Parathyroid adenoma (tissue), 2 donors: Measurements from ENCODE around the gene DSG2.
A peak's percentile ranks its signal among the peaks of the same experiment; 100 is the strongest.
"Not testable (repeated sequence)": the region's sequence is repeated elsewhere in the genome, so short reads cannot be mapped to it uniquely, and the experiment has no call there.

Experiments used
- H2AFZ ChIP-seq: fragments of 300-600 bp; sonication (generic); one replicate; pipeline ENCODE4 v1.7.0; 2017; ENCODE audit warnings: antibody characterized with exemption, mild to moderate bottlenecking
- H3K27ac ChIP-seq: fragments of 300-600 bp; sonication (generic); one replicate; pipeline ENCODE4 v1.7.0; 2017
- H3K27me3 ChIP-seq: fragments of 300-600 bp; sonication (generic); one replicate; pipeline ENCODE4 v1.7.0; 2017; ENCODE audit warnings: low read length; ENCODE audit not compliant: control insufficient read depth, insufficient read depth
- H3K36me3 ChIP-seq: fragments of 300-600 bp; sonication (generic); one replicate; pipeline ENCODE4 v1.7.0; 2017; ENCODE audit warnings: low read length; ENCODE audit not compliant: control insufficient read depth, insufficient read depth
- H3K4me1 ChIP-seq: fragments of 300-600 bp; sonication (generic); one replicate; pipeline ENCODE4 v1.7.0; 2017; ENCODE audit warnings: control low read depth
- H3K4me2 ChIP-seq: fragments of 300-600 bp; sonication (generic); one replicate; pipeline ENCODE4 v1.7.0; 2017; ENCODE audit warnings: low read length
- H3K4me3 ChIP-seq: fragments of 300-600 bp; sonication (generic); one replicate; pipeline ENCODE4 v1.7.0; 2017; ENCODE audit warnings: low read depth, low read length
- H3K79me2 ChIP-seq: fragments of 300-600 bp; sonication (generic); one replicate; pipeline ENCODE4 v1.7.0; 2017; ENCODE audit warnings: control low read depth
- H3K9ac ChIP-seq: fragments of 300-600 bp; sonication (generic); one replicate; pipeline ENCODE4 v1.7.0; 2017; ENCODE audit warnings: mild to moderate bottlenecking
- H3K9me3 ChIP-seq: fragments of 300-600 bp; sonication (generic); one replicate; pipeline ENCODE4 v1.7.0; 2017; ENCODE audit warnings: low read length; ENCODE audit not compliant: control insufficient read depth
- CTCF ChIP-seq: fragments of 300-600 bp; sonication (generic); IDR thresholded peaks from one replicate; pipeline ENCODE4 v1.7.0; 2017; ENCODE audit warnings: antibody characterized with exemption, mild to moderate bottlenecking
- donor health status: primary hyperparathyroidism.

The DSG2 gene

GRCh38 chr18:31504455-31505147, 6.6 kb downstream of the DSG2 start:
- no peaks in the 10 kb centered on the region for H3K9me3 ChIP-seq
- H3K27me3 ChIP-seq = no peaks in the 10 kb centered on the region
- no peak overlapping the region for H3K27ac ChIP-seq
- no peak overlapping the region for H3K4me2 ChIP-seq
- H2AFZ ChIP-seq = no peak overlapping the region
- H3K4me3 ChIP-seq = no peak overlapping the region
- peaks cover 11% of the 10 kb centered on the region for H3K4me1 ChIP-seq
- no peak overlapping the region for H3K9ac ChIP-seq
- peaks cover 49% of the 10 kb centered on the region for H3K79me2 ChIP-seq
- no peak for TF ChIP-seq CTCF
- no peaks in the 10 kb centered on the region for H3K36me3 ChIP-seq

DNA sequence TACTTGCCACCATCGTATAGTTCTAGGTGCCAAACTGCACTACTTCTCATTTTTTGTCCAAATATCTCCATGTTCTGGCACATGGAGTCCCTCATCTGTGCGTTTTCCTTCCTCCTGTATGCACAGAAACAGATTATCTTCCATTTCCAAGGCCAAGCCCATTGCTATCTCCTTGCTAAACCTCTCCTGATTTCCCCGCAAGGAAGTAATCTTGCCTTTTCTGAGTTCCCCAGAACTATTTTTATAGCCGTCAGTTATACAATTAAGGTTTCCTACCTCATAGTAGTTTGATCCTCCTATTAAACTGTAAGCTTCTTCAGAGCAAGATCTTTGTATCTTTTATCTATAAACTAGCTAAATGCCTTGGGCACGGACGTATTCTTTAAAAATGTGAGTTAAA, 7.2 kb downstream of the DSG2 start:
- no peak overlapping the region for H3K9ac ChIP-seq
- H3K4me1 ChIP-seq = peaks cover 11% of the 10 kb centered on the region
- H2AFZ ChIP-seq = no peak overlapping the region
- H3K4me2 ChIP-seq = no peak overlapping the region
- H3K27ac ChIP-seq = no peak overlapping the region
- no peak overlapping the region for H3K4me3 ChIP-seq
- TF ChIP-seq CTCF = no peak
- H3K36me3 ChIP-seq = no peaks in the 10 kb centered on the region
- H3K27me3 ChIP-seq = no peaks in the 10 kb centered on the region
- H3K9me3 ChIP-seq = no peaks in the 10 kb centered on the region
- H3K79me2 ChIP-seq = peaks cover 44% of the 10 kb centered on the region

DNA sequence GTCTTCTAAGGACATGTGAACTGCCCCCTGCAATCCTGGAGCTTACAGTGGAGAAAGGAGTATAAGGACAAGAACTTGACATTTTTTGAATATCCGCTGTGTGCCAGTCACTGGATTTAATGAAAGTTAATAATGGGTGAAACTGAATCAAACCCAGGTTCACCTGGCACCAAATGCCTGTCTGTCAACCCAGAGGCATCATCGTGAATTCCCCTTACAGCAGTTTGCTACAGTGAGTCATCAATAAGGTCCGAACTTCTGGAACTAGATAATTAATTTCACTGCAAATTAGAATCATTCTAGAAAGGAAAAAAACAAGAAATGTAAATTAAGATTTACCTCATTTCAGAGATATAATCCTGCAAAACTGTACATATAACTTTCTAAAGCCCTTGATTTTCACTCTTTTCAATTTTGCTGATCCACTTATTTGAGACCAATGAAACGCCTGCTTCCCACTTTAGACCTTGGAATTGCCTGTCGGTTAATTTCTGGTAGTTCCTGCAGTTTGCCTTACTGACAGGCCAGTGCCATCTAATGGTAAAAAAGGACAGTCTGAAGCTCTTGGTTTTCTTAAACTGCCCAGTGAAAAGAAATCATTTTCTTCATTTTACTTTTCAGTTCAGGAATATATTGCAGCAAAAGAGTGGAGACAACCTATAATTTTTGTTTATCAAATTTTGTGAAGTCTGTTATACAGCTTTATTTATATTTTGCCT, 8.2 kb downstream of the DSG2 start:
- H3K79me2 ChIP-seq = peaks cover 40% of the 10 kb centered on the region
- no peak overlapping the region for H3K27ac ChIP-seq
- H3K36me3 ChIP-seq = no peaks in the 10 kb centered on the region
- no peaks in the 10 kb centered on the region for H3K27me3 ChIP-seq
- no peak overlapping the region for H2AFZ ChIP-seq
- no peak overlapping the region for H3K4me3 ChIP-seq
- no peak overlapping the region for H3K9ac ChIP-seq
- no peak overlapping the region for H3K4me2 ChIP-seq
- H3K9me3 ChIP-seq = no peaks in the 10 kb centered on the region
- TF ChIP-seq CTCF = peak; percentile 67
- peaks cover 17% of the 10 kb centered on the region for H3K4me1 ChIP-seq

DNA sequence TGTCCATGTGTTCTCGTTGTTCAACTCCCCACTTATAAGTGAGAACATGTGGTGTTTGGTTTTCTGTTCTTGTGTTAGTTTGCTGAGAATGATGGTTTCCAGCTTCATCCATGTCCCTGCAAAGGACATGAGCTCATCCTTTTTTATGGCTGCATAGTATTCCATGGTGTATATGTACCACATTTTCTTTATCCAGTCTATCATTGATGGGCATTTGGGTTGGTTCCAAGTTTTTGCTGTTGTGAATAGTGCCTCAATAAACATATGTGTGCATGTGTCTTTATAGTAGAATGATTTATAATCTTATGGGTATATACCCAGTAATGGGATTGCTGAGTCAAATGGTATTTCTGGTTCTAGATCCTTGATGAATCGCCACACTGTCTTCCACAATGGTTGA, 9.1 kb downstream of the DSG2 start:
- peaks cover 36% of the 10 kb centered on the region for H3K79me2 ChIP-seq
- peaks cover 25% of the 10 kb centered on the region for H3K4me1 ChIP-seq
- not testable (repeated sequence) for H3K4me2 ChIP-seq, H3K9ac ChIP-seq, H2AFZ ChIP-seq, H3K9me3 ChIP-seq, H3K36me3 ChIP-seq, H3K27me3 ChIP-seq, H3K4me3 ChIP-seq, H3K27ac ChIP-seq

GRCh38 chr18:31508781-31509180, 10.8 kb downstream of the DSG2 start:
- Histone ChIP-seq H3K9ac (no peak overlapping the region), H3K79me2 (peaks cover 25% of the 10 kb centered on the region), H3K27me3 (no peaks in the 10 kb centered on the region), H3K4me1 (peaks cover 40% of the 10 kb centered on the region), H2AFZ (no peak overlapping the region), H3K9me3 (no peaks in the 10 kb centered on the region), H3K36me3 (no peaks in the 10 kb centered on the region), H3K4me2 (peak overlapping the region; percentile 38), H3K4me3 (no peak overlapping the region), H3K27ac (no peak overlapping the region)
- no peak for TF ChIP-seq CTCF
